H1 (cell line): Measurements from ENCODE around the gene RFC3. TPM values are rescaled to one million over a fixed set of nuclear protein-coding genes. Genes with fewer than 3 reads are reported as not detected.

Experiments used
- CTCF ChIA-PET: fragments of 300-600 bp; sonication (Branson Sonifier 250); formaldehyde crosslinking; loops from one replicate; lab custom pipeline; 2021; ENCODE audit not compliant: partially characterized antibody; lab: Charles Lee
- POLR2A ChIA-PET: fragments of 300-600 bp; sonication (Branson Sonifier 250); formaldehyde crosslinking; loops from one replicate; lab custom pipeline; 2021; ENCODE audit warnings: inconsistent platforms; ENCODE audit not compliant: partially characterized antibody; lab: Charles Lee
- DNase-seq, 2 experiments: peaks; one replicate each; pipeline versions ENCODE4 v3.0.0 to v3.0.0-alpha.2; 2010 to 2022; ENCODE audit warnings: low spot score in 2 of 2, low read depth in 1 of 2, mixed read lengths in 1 of 2
- FAIRE-seq: peaks from 2 replicates; lab custom pipeline; 2011; peaks lifted over from hg19 to GRCh38; lab: Jason Lieb, UNC
- H2AFZ ChIP-seq: 2 replicates; pipeline ENCODE4 v1.8.1; 2012; ENCODE audit warnings: low read length, inconsistent platforms
- H2AK5ac ChIP-seq: 2 replicates; pipeline ENCODE4 v1.6.1; 2013; ENCODE audit warnings: low read depth, low read length
- H2BK120ac ChIP-seq: replicated peaks from 2 replicates; pipeline ENCODE3; 2013; ENCODE audit warnings: low read depth, low read length, inconsistent platforms
- H2BK12ac ChIP-seq: 2 replicates; pipeline ENCODE4 v1.6.1; 2013; ENCODE audit warnings: low read depth, low read length
- H2BK15ac ChIP-seq: 2 replicates; pipeline ENCODE4 v1.6.1; 2013; ENCODE audit warnings: low read length
- H2BK20ac ChIP-seq: 2 replicates; pipeline ENCODE4 v1.6.1; 2013; ENCODE audit warnings: low read length
- H2BK5ac ChIP-seq: 2 replicates; pipeline ENCODE4 v1.6.1; 2013; ENCODE audit warnings: low read depth, low read length
- H3K14ac ChIP-seq: 2 replicates; pipeline ENCODE4 v1.6.1; 2013; ENCODE audit warnings: inconsistent platforms; ENCODE audit not compliant: insufficient read length
- H3K18ac ChIP-seq: 2 replicates; pipeline ENCODE4 v1.6.1; 2013; ENCODE audit warnings: low read length; ENCODE audit errors: extremely low read depth
- H3K23ac ChIP-seq: 2 replicates; pipeline ENCODE4 v1.6.1; 2013; ENCODE audit warnings: inconsistent platforms; ENCODE audit not compliant: insufficient read length
- H3K23me2 ChIP-seq: 2 replicates; pipeline ENCODE4 v1.6.1; 2013; ENCODE audit warnings: low read depth, low read length
- H3K27ac ChIP-seq: 2 replicates; pipeline ENCODE4 v1.6.1; 2011; ENCODE audit warnings: low read depth, low read length, inconsistent platforms
- H3K27me3 ChIP-seq, 4 experiments: replicated peaks in 1 of 4; 1 replicate in 1 of 4; 2 replicates in 3 of 4; pipeline versions ENCODE4 v1.6.1 to v1.8.1; 2011 to 2013; ENCODE audit warnings: low read length in 3 of 4, mild to moderate bottlenecking in 3 of 4, inconsistent platforms in 2 of 4, mixed read lengths in 2 of 4, moderate library complexity in 1 of 4; ENCODE audit not compliant: control insufficient read depth in 3 of 4, insufficient read depth in 3 of 4; ENCODE audit errors: extremely low read depth in 1 of 4
- H3K36me3 ChIP-seq, 4 experiments: 2 replicates each; pipeline versions ENCODE4 v1.6.1 to v1.8.1; 2011 to 2013; ENCODE audit warnings: mild to moderate bottlenecking in 4 of 4, low read length in 3 of 4, moderate library complexity in 2 of 4, control low read depth in 1 of 4, inconsistent platforms in 1 of 4; ENCODE audit not compliant: insufficient read depth in 4 of 4, control insufficient read depth in 2 of 4
- H3K4ac ChIP-seq: replicated peaks from 2 replicates; pipeline ENCODE3; 2013; ENCODE audit warnings: low read length, low read depth, mixed read lengths, inconsistent platforms; ENCODE audit not compliant: insufficient read length
- H3K4me1 ChIP-seq, 4 experiments: replicated peaks in 1 of 4; 1 replicate in 1 of 4; 2 replicates in 3 of 4; pipeline versions ENCODE4 v1.6.1 to v1.8.1; 2011 to 2013; ENCODE audit warnings: low read length in 3 of 4, inconsistent platforms in 2 of 4, mixed read lengths in 1 of 4; ENCODE audit not compliant: insufficient read depth in 4 of 4, control insufficient read depth in 3 of 4
- H3K4me2 ChIP-seq, 2 experiments: 2 replicates each; pipeline versions ENCODE4 v1.6.1 to v1.8.1; 2011 to 2013; ENCODE audit warnings: low read depth in 2 of 2, low read length in 2 of 2, control low read depth in 1 of 2, inconsistent platforms in 1 of 2, mild to moderate bottlenecking in 1 of 2; ENCODE audit not compliant: insufficient read depth in 1 of 2
- H3K4me3 ChIP-seq, 4 experiments: fragments of 200-600, 300-600 bp in 1 of 4; sonication (generic), shearing (Covaris generic), sonication (Bioruptor Twin) in 1 of 4; 2 replicates each; pipeline versions ENCODE4 v1.5.1 to v1.8.1; 2011 to 2016; ENCODE audit warnings: low read length in 4 of 4, low read depth in 3 of 4, control low read depth in 2 of 4, inconsistent platforms in 2 of 4, mild to moderate bottlenecking in 2 of 4, mixed read lengths in 1 of 4, moderate library complexity in 1 of 4; ENCODE audit not compliant: insufficient read depth in 2 of 4; ENCODE audit errors: extremely low read depth in 1 of 4
- H3K56ac ChIP-seq: replicated peaks from 2 replicates; pipeline ENCODE3; 2013; ENCODE audit warnings: low read depth, mild to moderate bottlenecking, mixed read lengths, low read length, inconsistent platforms; ENCODE audit not compliant: insufficient read length
- H3K79me1 ChIP-seq: 2 replicates; pipeline ENCODE4 v1.6.1; 2013; ENCODE audit warnings: low read depth, low read length, control low read depth
- H3K79me2 ChIP-seq, 2 experiments: 2 replicates each; pipeline versions ENCODE4 v1.6.1 to v1.8.1; 2012 to 2013; ENCODE audit warnings: low read length in 2 of 2, mild to moderate bottlenecking in 2 of 2, inconsistent platforms in 1 of 2; ENCODE audit not compliant: insufficient read depth in 2 of 2, control insufficient read depth in 1 of 2
- H3K9ac ChIP-seq, 4 experiments: replicated peaks in 1 of 4; 1 replicate in 1 of 4; 2 replicates in 3 of 4; pipeline versions ENCODE4 v1.6.1 to v1.8.1; 2011 to 2013; ENCODE audit warnings: low read depth in 3 of 4, low read length in 3 of 4, control low read depth in 2 of 4, mild to moderate bottlenecking in 2 of 4, moderate library complexity in 2 of 4, inconsistent platforms in 1 of 4; ENCODE audit errors: extremely low read depth in 1 of 4
- H3K9me3 ChIP-seq, 2 experiments: 2 replicates each; pipeline versions ENCODE4 v1.6.1 to v1.8.1; 2012 to 2013; ENCODE audit warnings: mild to moderate bottlenecking in 2 of 2, moderate library complexity in 2 of 2, control low read depth in 1 of 2, inconsistent platforms in 1 of 2, low read depth in 1 of 2, low read length in 1 of 2, mixed read lengths in 1 of 2; ENCODE audit not compliant: insufficient read depth in 2 of 2
- H4K20me1 ChIP-seq, 2 experiments: replicated peaks in 1 of 2; 2 replicates each; pipeline versions ENCODE3 to v1.8.1; 2011 to 2013; ENCODE audit warnings: inconsistent platforms in 2 of 2, low read length in 2 of 2, mild to moderate bottlenecking in 1 of 2; ENCODE audit not compliant: insufficient read depth in 2 of 2, control insufficient read depth in 1 of 2
- H4K5ac ChIP-seq: 2 replicates; pipeline ENCODE4 v1.6.1; 2013; ENCODE audit warnings: low read length, low read depth, mixed read lengths, inconsistent platforms; ENCODE audit not compliant: insufficient read length
- H4K8ac ChIP-seq: 2 replicates; pipeline ENCODE4 v1.8.0; 2013; ENCODE audit warnings: mild to moderate bottlenecking, moderate library complexity, low read length, inconsistent platforms; ENCODE audit not compliant: insufficient read depth; ENCODE audit errors: extremely low read depth
- H4K91ac ChIP-seq: replicated peaks from 2 replicates; pipeline ENCODE3; 2013; ENCODE audit warnings: low read length, mixed read lengths, inconsistent platforms; ENCODE audit not compliant: insufficient read length
- RXRA ChIP-seq: IDR thresholded peaks from 2 replicates; pipeline ENCODE4 v1.6.1; 2011; ENCODE audit warnings: low read depth, mild to moderate bottlenecking, low read length, moderate library complexity; ENCODE audit not compliant: insufficient read depth
- WGBS, 2 experiments: shearing (Covaris generic) in 1 of 2; methylation state at CpG; one replicate each; pipeline versions ENCODE4 v1.1.6 to v1.1.7; 2013 to 2015; ENCODE audit warnings: low lambda C conversion rate in 2 of 2, mixed read lengths in 2 of 2, inconsistent platforms in 1 of 2, low coverage in 1 of 2, missing lambda C conversion rate in 1 of 2; ENCODE audit not compliant: insufficient replicate concordance in 2 of 2, insufficient coverage in 1 of 2, insufficient read length in 1 of 2; ENCODE audit errors: extremely low coverage in 1 of 2, missing lambda C conversion rate in 1 of 2; 5-methylcytosine and 5-hydroxymethylcytosine counted together
- polyA plus RNA-seq, 7 experiments: library from polyadenylated mRNA; depleted of rRNA in 3 of 7; stranded (reverse) in 5 of 7; unstranded in 2 of 7; fragments of >200 nt in 5 of 7; fragments of 200-250 nt in 2 of 7; gene quantifications; 1 replicate in 5 of 7; 2 replicates in 1 of 7; 4 replicates in 1 of 7; pipeline versions ENCODE4 v1.2.1 to v1.2.3, GENCODE V29; 2011 to 2013; ENCODE audit warnings: missing spikeins in 2 of 7, mixed read lengths in 2 of 7
- total RNA-seq: library from RNA; stranded (reverse); fragmentation: NEBNext Ultra II Directional; extraction: Animal tissue kit (Norgen Biotek cat#: 25700); gene quantifications from 2 replicates; pipeline ENCODE4 v1.2.1, GENCODE V29; 2021

The RFC3 gene
- total and polyA plus RNA-seq, 2 of the 8 experiments (the other 6 are each of a cell fraction or from before 2014, with no cell fraction given): 26.4 to 45.6 TPM

- H4K5ac ChIP-seq: no peak overlapping the region
- H3K27ac ChIP-seq: no peak overlapping the region
- no peak overlapping the region for H3K4ac ChIP-seq
- no peak overlapping the region for H2BK120ac ChIP-seq
- H3K79me2 ChIP-seq: no peaks in the 10 kb centered on the region
- no peak overlapping the region for H3K23ac ChIP-seq
- no peaks in the 10 kb centered on the region for H3K27me3 ChIP-seq
- no peak for FAIRE-seq
- CTCF ChIA-PET: no interaction called here
- no peak overlapping the region for H4K91ac ChIP-seq
- H3K23me2 ChIP-seq: no peaks in the 10 kb centered on the region
- H4K8ac ChIP-seq: no peak overlapping the region
- no peak overlapping the region for H2BK20ac ChIP-seq
- no peaks in the 10 kb centered on the region for H3K4me1 ChIP-seq
- 0 out of 2 replicates have a peak, but pooled peaks cover 3% of the 10 kb centered on the region for H3K79me1 ChIP-seq
- H2BK15ac ChIP-seq: no peak overlapping the region
- H3K9me3 ChIP-seq: no peaks in the 10 kb centered on the region
- H3K18ac ChIP-seq: no peak overlapping the region
- no peak overlapping the region for H2BK5ac ChIP-seq
- 89% methylated on average over 4 of the region's 4 CpGs; no CpG with 5 or more reads in 1 of the 2 experiments for WGBS, 2 experiments
- peaks cover 1 to 3% of the 10 kb centered on the region in 2 experiments for H4K20me1 ChIP-seq
- POLR2A ChIA-PET: interaction anchor here (1.5 kb wide), 1 partner anchor 9 kb away, joined by 5 read pairs; no protein-coding TSS in a partner anchor
- no peak overlapping the region for H3K14ac ChIP-seq
- H2AK5ac ChIP-seq: no peak overlapping the region
- no peak overlapping the region for H2AFZ ChIP-seq
- TF ChIP-seq RXRA: no peak
- TF ChIP-seq, all 59 proteins: peak for 0
- DNase-seq: no peak
- H3K56ac ChIP-seq: no peak overlapping the region
- peaks cover 15 to 82% (median 47%) of the 10 kb centered on the region in 4 experiments for H3K36me3 ChIP-seq
- no peak overlapping the region for H3K4me2 ChIP-seq
- H2BK12ac ChIP-seq: no peak overlapping the region
- H3K9ac ChIP-seq: no peak overlapping the region
- H3K4me3 ChIP-seq: no peak overlapping the region
These were observed 14.9 kb downstream of the RFC3 start for GRCh38 chr13:33832872-33833271.
